HEK293 (cell line): ENCODE data around the gene FOXP1.

Experiments
- OVOL3 ChIP-seq: fragments of 450-650 bp; formaldehyde crosslinking; IDR thresholded peaks from 2 replicates; pipeline ENCODE4 v1.5.1; 2016; ENCODE audit warnings: missing biosample characterization, missing genetic modification characterization
- SETDB1 ChIP-seq: IDR thresholded peaks from one replicate; pipeline ENCODE4 v1.6.1; 2017; ENCODE audit warnings: mild to moderate bottlenecking, low read length, moderate library complexity, mixed read lengths; ENCODE audit not compliant: insufficient read length
- ZNF155 ChIP-seq: fragments of 450-650 bp; formaldehyde crosslinking; IDR thresholded peaks from 2 replicates; pipeline ENCODE4 v1.5.1; 2016; ENCODE audit warnings: missing biosample characterization, missing genetic modification characterization
- ZNF837 ChIP-seq: fragments of 450-650 bp; formaldehyde crosslinking; IDR thresholded peaks from 2 replicates; pipeline ENCODE4 v1.5.1; 2016; ENCODE audit warnings: missing biosample characterization, missing genetic modification characterization
- TF ChIP-seq, protein P1 (sequence below): fragments of 450-650 bp; formaldehyde crosslinking; IDR thresholded peaks from 2 replicates; pipeline ENCODE4 v1.5.1; 2016; ENCODE audit warnings: missing biosample characterization, missing genetic modification characterization
- TF ChIP-seq, protein P2 (sequence below): fragments of 450-650 bp; formaldehyde crosslinking; IDR thresholded peaks from 2 replicates; pipeline ENCODE4 v1.5.1; 2016; ENCODE audit warnings: missing biosample characterization, missing genetic modification characterization

GRCh38 chr3:71348831-71349230 lies 234.7 kb downstream of the FOXP1 start:
- TF ChIP-seq, protein P1, sequence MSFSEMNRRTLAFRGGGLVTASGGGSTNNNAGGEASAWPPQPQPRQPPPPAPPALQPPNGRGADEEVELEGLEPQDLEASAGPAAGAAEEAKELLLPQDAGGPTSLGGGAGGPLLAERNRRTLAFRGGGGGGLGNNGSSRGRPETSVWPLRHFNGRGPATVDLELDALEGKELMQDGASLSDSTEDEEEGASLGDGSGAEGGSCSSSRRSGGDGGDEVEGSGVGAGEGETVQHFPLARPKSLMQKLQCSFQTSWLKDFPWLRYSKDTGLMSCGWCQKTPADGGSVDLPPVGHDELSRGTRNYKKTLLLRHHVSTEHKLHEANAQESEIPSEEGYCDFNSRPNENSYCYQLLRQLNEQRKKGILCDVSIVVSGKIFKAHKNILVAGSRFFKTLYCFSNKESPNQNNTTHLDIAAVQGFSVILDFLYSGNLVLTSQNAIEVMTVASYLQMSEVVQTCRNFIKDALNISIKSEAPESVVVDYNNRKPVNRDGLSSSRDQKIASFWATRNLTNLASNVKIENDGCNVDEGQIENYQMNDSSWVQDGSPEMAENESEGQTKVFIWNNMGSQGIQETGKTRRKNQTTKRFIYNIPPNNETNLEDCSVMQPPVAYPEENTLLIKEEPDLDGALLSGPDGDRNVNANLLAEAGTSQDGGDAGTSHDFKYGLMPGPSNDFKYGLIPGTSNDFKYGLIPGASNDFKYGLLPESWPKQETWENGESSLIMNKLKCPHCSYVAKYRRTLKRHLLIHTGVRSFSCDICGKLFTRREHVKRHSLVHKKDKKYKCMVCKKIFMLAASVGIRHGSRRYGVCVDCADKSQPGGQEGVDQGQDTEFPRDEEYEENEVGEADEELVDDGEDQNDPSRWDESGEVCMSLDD (tag by site-specific recombination): no peak
- TF ChIP-seq ZNF155 (tag by site-specific recombination): no peak
- TF ChIP-seq, protein P2, sequence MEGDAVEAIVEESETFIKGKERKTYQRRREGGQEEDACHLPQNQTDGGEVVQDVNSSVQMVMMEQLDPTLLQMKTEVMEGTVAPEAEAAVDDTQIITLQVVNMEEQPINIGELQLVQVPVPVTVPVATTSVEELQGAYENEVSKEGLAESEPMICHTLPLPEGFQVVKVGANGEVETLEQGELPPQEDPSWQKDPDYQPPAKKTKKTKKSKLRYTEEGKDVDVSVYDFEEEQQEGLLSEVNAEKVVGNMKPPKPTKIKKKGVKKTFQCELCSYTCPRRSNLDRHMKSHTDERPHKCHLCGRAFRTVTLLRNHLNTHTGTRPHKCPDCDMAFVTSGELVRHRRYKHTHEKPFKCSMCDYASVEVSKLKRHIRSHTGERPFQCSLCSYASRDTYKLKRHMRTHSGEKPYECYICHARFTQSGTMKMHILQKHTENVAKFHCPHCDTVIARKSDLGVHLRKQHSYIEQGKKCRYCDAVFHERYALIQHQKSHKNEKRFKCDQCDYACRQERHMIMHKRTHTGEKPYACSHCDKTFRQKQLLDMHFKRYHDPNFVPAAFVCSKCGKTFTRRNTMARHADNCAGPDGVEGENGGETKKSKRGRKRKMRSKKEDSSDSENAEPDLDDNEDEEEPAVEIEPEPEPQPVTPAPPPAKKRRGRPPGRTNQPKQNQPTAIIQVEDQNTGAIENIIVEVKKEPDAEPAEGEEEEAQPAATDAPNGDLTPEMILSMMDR: no peak
- TF ChIP-seq OVOL3 (tag by site-specific recombination): no peak
- TF ChIP-seq SETDB1: no peak
- TF ChIP-seq ZNF837 (tag by site-specific recombination): no peak
